COLO668 (cell line): ENCODE measurements around the gene HOXD1.

Experiments
- DNase-seq: peaks from one replicate; lab custom pipeline; 2025; ENCODE audit not compliant: unreplicated experiment; lab: John Stamatoyannopoulos, UW

Gene HOXD1

GRCh38 chr2:176234940-176235339, 46.5 kb downstream of the HOXD1 start:
- DNase-seq = no peak

GRCh38 chr2:176237456-176237855, 49.0 kb downstream of the HOXD1 start:
- DNase-seq = no peak

GRCh38 chr2:176239031-176239430, 50.6 kb downstream of the HOXD1 start:
- DNase-seq = no peak

- no peak for DNase-seq
Measured at GRCh38 chr2:176240301-176240700, 51.8 kb downstream of the HOXD1 start.
